Uterus (tissue), 4 donors: Measurements from ENCODE around the gene HCN3. TPM values are rescaled to one million over a fixed set of nuclear protein-coding genes. Genes with fewer than 3 reads are reported as not detected.
"Not testable (repeated sequence)": the region's sequence is repeated elsewhere in the genome, so short reads cannot be mapped to it uniquely, and the experiment has no call there.

Experiments
- DNase-seq, 2 donors: peaks; one replicate each; pipeline ENCODE4 v3.0.0-alpha.2; 2019 to 2020
- H3K27ac ChIP-seq, 2 donors: fragments of 200-600 bp; sonication (generic); 1 replicate in 1 of 2; 2 replicates in 1 of 2; pipeline ENCODE4 v1.5.1; 2016 to 2018
- H3K27me3 ChIP-seq, 2 donors: fragments of 200-600 bp; sonication (generic); one replicate each; pipeline ENCODE4 v1.5.1; 2018 to 2019; ENCODE audit warnings: control low read depth in 1 of 2
- H3K36me3 ChIP-seq, 2 donors: fragments of 200-600 bp; sonication (generic); one replicate each; pipeline ENCODE4 v1.5.1; 2019; ENCODE audit warnings: control low read depth in 1 of 2
- H3K4me1 ChIP-seq, 2 donors: fragments of 200-600 bp; sonication (generic); one replicate each; pipeline ENCODE4 v1.5.1; 2018 to 2019; ENCODE audit warnings: control low read depth in 1 of 2
- H3K4me3 ChIP-seq, 2 donors: fragments of 200-600 bp; sonication (generic); 1 replicate in 1 of 2; 2 replicates in 1 of 2; pipeline ENCODE4 v1.5.1; 2018 to 2019; ENCODE audit warnings: mild to moderate bottlenecking in 1 of 2
- H3K9me3 ChIP-seq, 2 donors: fragments of 200-600 bp; sonication (generic); one replicate each; pipeline ENCODE4 v1.5.1; 2019; ENCODE audit warnings: control low read depth in 1 of 2
- CTCF ChIP-seq, 4 experiments: fragments of 200-600 bp in 2 of 4; fragments of 450-650 bp in 2 of 4; sonication (generic) in 2 of 4; IDR thresholded peaks; one replicate each; pipeline ENCODE4 v1.5.1; 2016 to 2019; ENCODE audit warnings: antibody characterized with exemption in 4 of 4, mild to moderate bottlenecking in 2 of 4, moderate library complexity in 1 of 4
- POLR2A ChIP-seq, 2 donors: fragments of 450-650 bp; IDR thresholded peaks; one replicate each; pipeline ENCODE4 v1.6.1; 2016; ENCODE audit warnings: antibody characterized with exemption in 2 of 2, mild to moderate bottlenecking in 1 of 2, moderate library complexity in 1 of 2
- intact Hi-C: fragments of 100-400 bp; cut with DNase I; formaldehyde crosslinking; loops from one replicate; pipeline ENCODE4 v1.15.1; 2023; ENCODE audit warnings: low total_unique reads
- total RNA-seq, 4 donors: library from RNA; depleted of rRNA in 3 of 4; stranded (reverse); fragments of >200 nt in 3 of 4; gene quantifications; one replicate each; pipeline versions ENCODE4 v1.1.0 to v1.2.4, GENCODE V29; 2014 to 2023
- donor health status: DM: yes; HTN: yes; CAD: no.

HCN3 gene
- total RNA-seq, 4 donors from 2014 or later: 4.2 to 5.5 TPM; not detected in 2

GRCh38 chr1:155287987-155288543 lies 10.8 kb downstream of the HCN3 start:
- Histone ChIP-seq H3K4me1 (no peaks in the 10 kb centered on the region), H3K9me3 (no peaks in the 10 kb centered on the region), H3K36me3 (no peaks in the 10 kb centered on the region), H3K27me3 (no peaks in the 10 kb centered on the region), H3K27ac (no peak overlapping the region), H3K4me3 (no peak overlapping the region)
- intact Hi-C loops: no loop called here
- DNase-seq: no peak
- TF ChIP-seq POLR2A (IDR thresholded peaks at IDR 0.05) (no peak), CTCF (IDR thresholded peaks at IDR 0.05) (no peak)

- H3K9me3 ChIP-seq, H3K4me1 ChIP-seq, intact Hi-C loops, DNase-seq, H3K27ac ChIP-seq, H3K27me3 ChIP-seq, H3K36me3 ChIP-seq, H3K4me3 ChIP-seq: not testable (repeated sequence)
Observed at GRCh38 chr1:155291006-155291405, 13.7 kb downstream of the HCN3 start.

DNA sequence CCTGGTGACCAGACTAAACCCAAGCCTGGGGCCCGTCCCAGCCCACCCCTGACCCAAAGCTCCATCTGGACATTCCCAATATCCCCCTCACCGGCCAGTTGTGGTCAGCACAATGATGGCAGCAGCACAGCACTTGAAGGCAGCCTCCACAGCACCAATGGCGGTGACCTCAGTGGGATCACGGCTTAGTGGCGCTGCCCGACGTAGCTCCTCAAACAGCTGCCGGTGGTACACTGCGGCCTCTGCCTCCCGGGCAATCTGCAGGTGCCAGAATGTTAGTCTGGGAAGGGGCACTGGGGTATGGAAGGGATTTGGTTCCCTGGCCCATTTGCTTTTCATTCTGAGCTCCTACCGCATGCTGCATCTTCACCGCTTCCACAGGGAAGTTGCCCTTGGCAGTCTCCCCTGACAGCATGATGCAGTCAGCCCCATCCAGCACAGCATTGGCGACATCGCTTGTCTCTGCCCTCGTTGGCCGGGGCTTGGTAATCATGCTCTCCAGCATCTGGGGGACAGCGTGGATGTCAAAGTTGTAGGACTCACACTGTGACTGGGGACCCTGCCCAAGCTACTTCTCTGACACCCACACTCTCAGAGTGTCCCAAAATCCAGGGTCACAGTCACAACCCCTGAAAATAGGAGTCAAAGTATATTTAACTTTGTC lies 16.0 kb downstream of the HCN3 start:
- Histone ChIP-seq H3K27me3 (peaks cover 5 to 9% of the 10 kb centered on the region in 2 donors), H3K4me3 (no peak overlapping the region), H3K9me3 (no peaks in the 10 kb centered on the region), H3K27ac (no peak overlapping the region), H3K36me3 (no peaks in the 10 kb centered on the region), H3K4me1 (no peaks in the 10 kb centered on the region)
- no peak for DNase-seq
- intact Hi-C loops: no loop called here
- no peak for TF ChIP-seq POLR2A (IDR thresholded peaks at IDR 0.05)

- no peak for DNase-seq
- H3K27ac ChIP-seq: no peak overlapping the region
- H3K36me3 ChIP-seq: no peaks in the 10 kb centered on the region
- TF ChIP-seq CTCF (IDR thresholded peaks at IDR 0.05): no peak
- no peak for TF ChIP-seq POLR2A (IDR thresholded peaks at IDR 0.05)
- no peaks in the 10 kb centered on the region for H3K9me3 ChIP-seq
- H3K4me1 ChIP-seq: no peaks in the 10 kb centered on the region
- H3K27me3 ChIP-seq: peaks cover 5 to 9% of the 10 kb centered on the region in 2 donors
- no peak overlapping the region for H3K4me3 ChIP-seq
- intact Hi-C loops: no loop called here
Observed at GRCh38 chr1:155294520-155295182, 17.4 kb downstream of the HCN3 start.

DNA sequence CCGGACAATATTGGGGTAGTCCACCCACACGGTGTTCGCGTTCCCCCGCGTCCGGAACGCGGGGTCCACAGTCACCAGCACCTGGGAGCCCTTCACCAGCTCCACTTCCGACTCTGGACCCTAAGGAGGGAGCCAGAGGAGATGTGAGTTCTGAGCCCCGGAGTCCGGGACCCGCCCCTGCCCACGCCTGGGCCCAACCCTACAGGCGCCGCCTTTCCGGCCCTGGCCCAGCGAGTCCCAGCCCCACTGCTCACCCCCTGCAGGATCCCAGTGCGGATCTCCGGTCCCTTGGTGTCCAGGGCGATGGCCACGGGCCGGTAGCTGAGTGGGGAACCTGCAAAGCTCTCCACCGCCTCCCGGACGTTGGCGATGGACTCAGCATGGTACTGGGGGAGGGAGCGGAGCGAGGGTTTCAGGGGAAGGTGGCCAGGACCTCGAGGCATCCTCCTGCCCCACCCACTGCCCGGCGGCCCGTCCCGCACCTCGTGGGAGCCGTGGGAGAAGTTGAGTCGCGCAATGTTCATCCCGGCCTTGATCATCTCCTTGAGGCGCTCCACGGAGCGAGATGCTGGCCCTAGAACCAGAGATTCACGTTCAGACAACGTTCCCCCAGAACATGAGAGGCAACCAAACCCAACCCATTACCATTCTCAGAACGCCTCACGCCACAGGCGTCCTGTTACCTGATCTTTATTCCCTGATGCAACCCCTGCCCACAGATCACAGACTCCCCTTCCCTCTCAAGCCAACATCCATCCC lies 18.1 kb downstream of the HCN3 start:
- TF ChIP-seq CTCF (IDR thresholded peaks at IDR 0.05) (no peak), POLR2A (IDR thresholded peaks at IDR 0.05) (no peak)
- Histone ChIP-seq H3K4me1 (no peaks in the 10 kb centered on the region), H3K9me3 (no peaks in the 10 kb centered on the region), H3K27ac (no peak overlapping the region), H3K36me3 (no peaks in the 10 kb centered on the region), H3K27me3 (peaks cover 5 to 9% of the 10 kb centered on the region in 2 donors), H3K4me3 (no peak overlapping the region)
- intact Hi-C loops: no loop called here
- no peak for DNase-seq

GRCh38 chr1:155295942-155296267 lies 18.6 kb downstream of the HCN3 start:
- Histone ChIP-seq H3K36me3 (no peaks in the 10 kb centered on the region), H3K4me3 (no peak overlapping the region), H3K27ac (no peak overlapping the region), H3K9me3 (no peaks in the 10 kb centered on the region), H3K27me3 (peaks cover 5 to 9% of the 10 kb centered on the region in 2 donors), H3K4me1 (no peaks in the 10 kb centered on the region)
- TF ChIP-seq CTCF (IDR thresholded peaks at IDR 0.05) (no peak), POLR2A (IDR thresholded peaks at IDR 0.05) (no peak)
- no peak for DNase-seq
- intact Hi-C loops: no loop called here
